HCT116 (cell line): Measurements from ENCODE around the gene GTPBP2. TPM values are rescaled to one million over a fixed set of nuclear protein-coding genes. Genes with fewer than 3 reads are reported as not detected.

Source experiments
- ATAC-seq: fragments of 200-7000 bp; cut with Tn5 transposase; 2 replicates; pipeline ENCODE4 v1.9.1; 2020; ENCODE audit warnings: mild to moderate bottlenecking, moderate library complexity
- BruUV-seq: library from RNA; stranded (reverse); fragments of 400-500 nt; replicated peaks from 2 replicates; lab custom pipeline; 2021; lab: Mats Ljungman, UMichigan
- CTCF ChIA-PET: fragments of 300-600 bp; sonication (Branson Sonifier 250); formaldehyde crosslinking; loops from one replicate; lab custom pipeline; 2021; ENCODE audit warnings: antibody characterized with exemption; lab: Charles Lee
- POLR2A ChIA-PET: fragments of 300-600, 350-600 bp; sonication (Branson Sonifier 250); formaldehyde crosslinking; loops from one replicate; lab custom pipeline; 2021; ENCODE audit warnings: antibody characterized with exemption; lab: Charles Lee
- RAD21 ChIA-PET, 2 experiments: fragments of 300-600 bp; sonication (Branson Sonifier 250); formaldehyde crosslinking; loops; one replicate each; lab custom pipeline; 2023; ENCODE audit warnings: low total read pairs in 2 of 2; ENCODE audit not compliant: uncharacterized antibody in 2 of 2, unreplicated experiment in 2 of 2, low non-redundant PET in 1 of 2; lab: Charles Lee
- DNase-seq: peaks from one replicate; pipeline ENCODE4 v3.0.0-alpha.2; 2010; ENCODE audit warnings: low read depth, low spot score
- H2AFZ ChIP-seq: fragments of 200-600 bp; shearing (Covaris generic), sonication (generic); 2 replicates; pipeline ENCODE4 v1.6.1; 2017; ENCODE audit warnings: low read depth, mixed run types, mixed read lengths, antibody characterized with exemption, low read length; ENCODE audit not compliant: poor library complexity, severe bottlenecking
- H3K27ac ChIP-seq: 2 replicates; pipeline ENCODE4 v1.5.1; 2012; ENCODE audit warnings: low read depth, low read length
- H3K27me3 ChIP-seq: fragments of 200-600 bp; sonication (generic); 2 replicates; pipeline ENCODE4 v1.6.1; 2016; ENCODE audit warnings: mixed run types, low read length, mixed read lengths; ENCODE audit not compliant: insufficient read depth
- H3K36me3 ChIP-seq, 2 experiments: fragments of 200-500 bp in 1 of 2; fragments of 200-600 bp in 1 of 2; sonication (Bioruptor generic) in 1 of 2; sonication (generic) in 1 of 2; 2 replicates each; pipeline versions ENCODE4 v1.5.1 to v1.6.1; 2014 to 2016; ENCODE audit warnings: low read length in 2 of 2, inconsistent platforms in 1 of 2, mixed read lengths in 1 of 2, mixed run types in 1 of 2; ENCODE audit not compliant: insufficient read depth in 2 of 2, control insufficient read depth in 1 of 2
- H3K4me1 ChIP-seq, 2 experiments: fragments of 200-600 bp in 1 of 2; sonication (generic) in 1 of 2; 2 replicates each; pipeline versions ENCODE4 v1.5.1 to v1.6.1; 2012 to 2017; ENCODE audit warnings: low read length in 2 of 2, inconsistent platforms in 1 of 2, mild to moderate bottlenecking in 1 of 2, mixed read lengths in 1 of 2, mixed run types in 1 of 2, moderate library complexity in 1 of 2; ENCODE audit not compliant: insufficient read depth in 2 of 2, control insufficient read depth in 1 of 2
- H3K4me2 ChIP-seq: fragments of 200-600 bp; sonication (generic); 2 replicates; pipeline ENCODE4 v1.6.1; 2017; ENCODE audit warnings: mixed run types, low read length, mixed read lengths
- H3K4me3 ChIP-seq, 2 experiments: fragments of 200-600 bp in 1 of 2; sonication (generic) in 1 of 2; replicated peaks in 1 of 2; 2 replicates each; pipeline ENCODE4 v1.5.1; 2011 to 2016; ENCODE audit warnings: low read length in 2 of 2, control low read depth in 1 of 2, low read depth in 1 of 2, mild to moderate bottlenecking in 1 of 2, mixed read lengths in 1 of 2, mixed run types in 1 of 2
- H3K79me2 ChIP-seq: fragments of 200-600 bp; sonication (generic); 2 replicates; pipeline ENCODE4 v1.6.1; 2017; ENCODE audit warnings: mild to moderate bottlenecking, mixed run types, low read length, moderate library complexity, mixed read lengths; ENCODE audit not compliant: insufficient read depth
- H3K9ac ChIP-seq: fragments of 200-600 bp; sonication (generic); 2 replicates; pipeline ENCODE4 v1.6.1; 2016; ENCODE audit warnings: low read length, mixed read lengths
- H3K9me2 ChIP-seq: fragments of 200-600 bp; sonication (generic), shearing (Covaris generic); 2 replicates; pipeline ENCODE4 v1.6.1; 2017; ENCODE audit warnings: mixed run types, mild to moderate bottlenecking, moderate library complexity; ENCODE audit not compliant: insufficient read depth
- H3K9me3 ChIP-seq, 2 experiments: fragments of 200-500 bp in 1 of 2; fragments of 200-600 bp in 1 of 2; sonication (Bioruptor generic) in 1 of 2; sonication (generic) in 1 of 2; 2 replicates each; pipeline ENCODE4 v1.6.1; 2014 to 2017; ENCODE audit warnings: low read length in 2 of 2, mixed read lengths in 2 of 2, inconsistent platforms in 1 of 2, low read depth in 1 of 2, mild to moderate bottlenecking in 1 of 2, mixed run types in 1 of 2, moderate library complexity in 1 of 2; ENCODE audit not compliant: control insufficient read depth in 1 of 2, insufficient read depth in 1 of 2
- H4K20me1 ChIP-seq: fragments of 200-600 bp; sonication (generic), shearing (Covaris generic); 2 replicates; pipeline ENCODE4 v1.6.1; 2017; ENCODE audit warnings: mixed run types, mild to moderate bottlenecking, moderate library complexity; ENCODE audit not compliant: insufficient read depth
- ATF3 ChIP-seq: IDR thresholded peaks from 2 replicates; pipeline ENCODE4 v1.6.1; 2012
- CBX3 ChIP-seq: IDR thresholded peaks from 2 replicates; pipeline ENCODE4 v1.6.1; 2012; ENCODE audit warnings: low read depth
- EGR1 ChIP-seq: IDR thresholded peaks from 2 replicates; pipeline ENCODE4 v1.6.1; 2012; ENCODE audit warnings: low read depth
- EZH2 ChIP-seq: fragments of 200-600 bp; sonication (generic); IDR thresholded peaks from 2 replicates; pipeline ENCODE4 v1.6.1; 2017; ENCODE audit warnings: antibody characterized with exemption, mixed run types
- FOSL1 ChIP-seq: IDR thresholded peaks from 2 replicates; pipeline ENCODE4 v1.6.1; 2012; ENCODE audit warnings: low read depth
- MAX ChIP-seq: IDR thresholded peaks from 2 replicates; pipeline ENCODE4 v1.6.1; 2012
- POLR2A ChIP-seq: IDR thresholded peaks from 2 replicates; pipeline ENCODE4 v1.7.0; 2011; ENCODE audit warnings: borderline replicate concordance; ENCODE audit not compliant: insufficient read depth, insufficient read length; ENCODE audit errors: extremely low read depth
- POLR2AphosphoS5 ChIP-seq: IDR thresholded peaks from 2 replicates; pipeline ENCODE4 v1.6.1; 2011; ENCODE audit warnings: mild to moderate bottlenecking, low read depth, low read length, moderate library complexity
- RAD21 ChIP-seq: IDR thresholded peaks from 2 replicates; pipeline ENCODE4 v1.6.1; 2012; ENCODE audit warnings: low read depth, mild to moderate bottlenecking
- SIN3A ChIP-seq: IDR thresholded peaks from 2 replicates; pipeline ENCODE4 v1.6.1; 2012; ENCODE audit warnings: low read depth
- SP1 ChIP-seq: IDR thresholded peaks from 2 replicates; pipeline ENCODE4 v1.6.1; 2012; ENCODE audit warnings: low read depth
- SRF ChIP-seq: IDR thresholded peaks from 2 replicates; pipeline ENCODE4 v1.6.1; 2012; ENCODE audit warnings: low read depth
- TCF7L2 ChIP-seq: IDR thresholded peaks from 2 replicates; pipeline ENCODE4 v1.7.0; 2011; ENCODE audit warnings: borderline replicate concordance, inconsistent platforms; ENCODE audit not compliant: insufficient read depth, insufficient read length; ENCODE audit errors: extremely low read depth
- YY1 ChIP-seq: IDR thresholded peaks from 2 replicates; pipeline ENCODE4 v1.6.1; 2011; ENCODE audit warnings: low read length, low read depth, moderate library complexity, mild to moderate bottlenecking; ENCODE audit not compliant: insufficient replicate concordance; ENCODE audit errors: extremely low read depth
- intact Hi-C: fragments of 100-400 bp; cut with micrococcal nuclease; formaldehyde crosslinking; loops from 2 replicates; pipeline ENCODE4 v1.10.0; 2022
- total RNA-seq: library from RNA; stranded (reverse); gene quantifications from one replicate; pipeline ENCODE4 v1.2.1, GENCODE V29; 2021; ENCODE audit not compliant: unreplicated experiment
- TF ChIP-seq, protein P1 (sequence below), 3 experiments: fragments of 200-600 bp in 1 of 3; sonication (generic) in 1 of 3; IDR thresholded peaks in 2 of 3; conservative IDR thresholded peaks in 1 of 3; 2 replicates each; pipeline ENCODE4 v1.5.1; 2012 to 2017; ENCODE audit warnings: low read depth in 2 of 3, low read length in 2 of 3, antibody characterized with exemption in 1 of 3, borderline replicate concordance in 1 of 3, control low read depth in 1 of 3, mild to moderate bottlenecking in 1 of 3, mixed read lengths in 1 of 3, mixed run types in 1 of 3, moderate library complexity in 1 of 3; ENCODE audit not compliant: insufficient read depth in 1 of 3

GTPBP2 gene
- total RNA-seq, 1 experiment from 2014 or later, result 98.0 TPM

DNA sequence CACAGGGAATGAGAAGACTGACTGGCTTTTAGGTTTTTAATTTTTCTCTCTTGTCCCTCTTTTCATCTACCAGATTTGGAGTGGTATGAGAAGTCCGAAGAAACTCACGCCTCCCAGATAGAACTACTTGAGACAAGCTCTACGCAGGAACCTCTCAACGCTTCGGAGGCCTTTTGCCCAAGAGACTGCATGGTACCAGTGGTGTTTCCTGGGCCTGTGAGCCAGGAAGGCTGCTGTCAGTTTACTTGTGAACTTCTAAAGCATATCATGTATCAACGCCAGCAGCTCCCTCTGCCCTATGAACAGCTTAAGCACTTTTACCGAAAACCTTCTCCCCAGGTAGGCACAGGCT lies 7.2 kb upstream of the GTPBP2 start:
- POLR2A ChIA-PET, result interaction anchor here (0.6 to 1.9 kb wide), 2 partner anchors 9 to 134 kb away, joined by 3 to 7 read pairs; partner anchors contain the start of gene VEGFA
- H3K27ac ChIP-seq, result peak overlapping the region; percentile 84

GRCh38 chr6:43635387-43636307 lies 6.6 kb upstream of the GTPBP2 start, which contains the start of gene MAD2L1BP:
TSS of gene MAD2L1BP (plus strand) at chr6:43635840. CDS start at chr6:43635876, 36 bp downstream.
- Histone ChIP-seq H3K27ac (peak within 1 kb of the TSS; percentile 84), H3K9me3 (no peaks in the 10 kb centered on the region), H3K36me3 (peaks cover 17 to 21% of the 10 kb centered on the region in 2 experiments; a peak in 3 of 4 replicates), H4K20me1 (no peaks in the 10 kb centered on the region), H3K4me2 (peak within 1 kb of the TSS; percentile 91), H2AFZ (peak within 1 kb of the TSS; percentile 13), H3K27me3 (no peaks in the 10 kb centered on the region), H3K4me1 (peaks cover 12 to 25% of the 10 kb centered on the region in 2 experiments), H3K4me3 (peak within 1 kb of the TSS; percentile 87), H3K9ac (peak within 1 kb of the TSS; percentile 84), H3K9me2 (no peaks in the 10 kb centered on the region), H3K79me2 (peaks cover 46% of the 10 kb centered on the region)
- POLR2A ChIA-PET, result interaction anchor here (1.0 to 1.9 kb wide), 2 partner anchors 8 to 9 kb away, joined by 3 to 7 read pairs; no protein-coding TSS in a partner anchor
- DNase-seq, result peak; percentile 56
- intact Hi-C loops, result no loop called here
- RAD21 ChIA-PET, result no interaction called here
- peak; percentile 91 for ATAC-seq
- BruUV-seq, result no TSS peak
- CTCF ChIA-PET, result interaction anchor here (1.6 kb wide), 1 partner anchor 31 kb away, joined by 3 read pairs; no protein-coding TSS in a partner anchor
- TF ChIP-seq, protein P1, sequence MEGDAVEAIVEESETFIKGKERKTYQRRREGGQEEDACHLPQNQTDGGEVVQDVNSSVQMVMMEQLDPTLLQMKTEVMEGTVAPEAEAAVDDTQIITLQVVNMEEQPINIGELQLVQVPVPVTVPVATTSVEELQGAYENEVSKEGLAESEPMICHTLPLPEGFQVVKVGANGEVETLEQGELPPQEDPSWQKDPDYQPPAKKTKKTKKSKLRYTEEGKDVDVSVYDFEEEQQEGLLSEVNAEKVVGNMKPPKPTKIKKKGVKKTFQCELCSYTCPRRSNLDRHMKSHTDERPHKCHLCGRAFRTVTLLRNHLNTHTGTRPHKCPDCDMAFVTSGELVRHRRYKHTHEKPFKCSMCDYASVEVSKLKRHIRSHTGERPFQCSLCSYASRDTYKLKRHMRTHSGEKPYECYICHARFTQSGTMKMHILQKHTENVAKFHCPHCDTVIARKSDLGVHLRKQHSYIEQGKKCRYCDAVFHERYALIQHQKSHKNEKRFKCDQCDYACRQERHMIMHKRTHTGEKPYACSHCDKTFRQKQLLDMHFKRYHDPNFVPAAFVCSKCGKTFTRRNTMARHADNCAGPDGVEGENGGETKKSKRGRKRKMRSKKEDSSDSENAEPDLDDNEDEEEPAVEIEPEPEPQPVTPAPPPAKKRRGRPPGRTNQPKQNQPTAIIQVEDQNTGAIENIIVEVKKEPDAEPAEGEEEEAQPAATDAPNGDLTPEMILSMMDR (IDR thresholded peaks at IDR 0.05 in 2 of 3, conservative IDR thresholded peaks at IDR 0.05 in 1 of 3; ENCODE audit: borderline replicate concordance in 1 of 3, insufficient read depth in 1 of 3, low read depth in 2 of 3, low read length in 2 of 3), result no peak
- TF ChIP-seq SIN3A (no peak), TCF7L2 (peak; percentile 98), POLR2AphosphoS5 (peak; percentile 97), EZH2 (no peak), SP1 (no peak), SRF (no peak), EGR1 (no peak), FOSL1 (no peak), MAX (no peak), ATF3 (no peak), RAD21 (no peak), YY1 (peak; percentile 90)

More for the DNA sequence above, 7.2 kb upstream of the GTPBP2 start:
- Histone ChIP-seq H3K4me3 (peak overlapping the region; percentile 87), H3K9me2 (no peaks in the 10 kb centered on the region), H3K27me3 (no peaks in the 10 kb centered on the region), H3K9ac (peak overlapping the region; percentile 84), H3K4me1 (peaks cover 7 to 19% of the 10 kb centered on the region in 2 experiments; a peak in 3 of 4 replicates), H3K36me3 (peaks cover 17 to 26% of the 10 kb centered on the region in 2 experiments; a peak in 3 of 4 replicates), H2AFZ (no peak overlapping the region), H4K20me1 (no peaks in the 10 kb centered on the region), H3K79me2 (peaks cover 49% of the 10 kb centered on the region), H3K4me2 (peak overlapping the region; percentile 91), H3K9me3 (no peaks in the 10 kb centered on the region)
- intact Hi-C loops, result no loop called here
- ATAC-seq (peak; percentile 8; the same call in 1 of the 2 replicates), DNase-seq (no peak)
- TF ChIP-seq MAX (no peak), POLR2A (no peak), CBX3 (no peak), RAD21 (no peak), SIN3A (no peak), SRF (no peak)
- RAD21 ChIA-PET, result no interaction called here
- BruUV-seq, result TSS peak; percentile 68
- CTCF ChIA-PET, result interaction anchor here (1.6 kb wide), 1 partner anchor 31 kb away, joined by 3 read pairs; no protein-coding TSS in a partner anchor
